Measurements from ENCODE around the gene SEMG2.

SEMG2 gene, protein sequence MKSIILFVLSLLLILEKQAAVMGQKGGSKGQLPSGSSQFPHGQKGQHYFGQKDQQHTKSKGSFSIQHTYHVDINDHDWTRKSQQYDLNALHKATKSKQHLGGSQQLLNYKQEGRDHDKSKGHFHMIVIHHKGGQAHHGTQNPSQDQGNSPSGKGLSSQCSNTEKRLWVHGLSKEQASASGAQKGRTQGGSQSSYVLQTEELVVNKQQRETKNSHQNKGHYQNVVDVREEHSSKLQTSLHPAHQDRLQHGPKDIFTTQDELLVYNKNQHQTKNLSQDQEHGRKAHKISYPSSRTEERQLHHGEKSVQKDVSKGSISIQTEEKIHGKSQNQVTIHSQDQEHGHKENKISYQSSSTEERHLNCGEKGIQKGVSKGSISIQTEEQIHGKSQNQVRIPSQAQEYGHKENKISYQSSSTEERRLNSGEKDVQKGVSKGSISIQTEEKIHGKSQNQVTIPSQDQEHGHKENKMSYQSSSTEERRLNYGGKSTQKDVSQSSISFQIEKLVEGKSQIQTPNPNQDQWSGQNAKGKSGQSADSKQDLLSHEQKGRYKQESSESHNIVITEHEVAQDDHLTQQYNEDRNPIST

DNA sequence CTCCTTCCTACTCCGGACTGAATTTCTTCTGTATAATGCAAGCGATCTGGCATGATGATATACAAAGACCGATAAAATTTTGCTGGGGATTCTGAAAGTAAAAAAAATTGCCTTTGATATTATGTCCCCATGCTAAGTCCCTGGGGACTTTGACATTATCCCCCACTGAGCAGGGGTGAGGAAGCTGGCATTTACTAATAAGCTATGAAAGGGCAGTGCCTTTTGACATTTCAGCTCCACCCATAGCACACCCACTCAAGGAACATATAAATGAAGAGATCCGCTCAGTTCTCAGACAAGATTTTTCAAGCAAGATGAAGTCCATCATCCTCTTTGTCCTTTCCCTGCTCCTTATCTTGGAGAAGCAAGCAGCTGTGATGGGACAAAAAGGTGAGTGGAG is at the start of gene SEMG2:
TSS of gene SEMG2 (plus strand) at position 298 of the 400 bp plus-strand sequence. CDS start at position 315, 17 bp downstream.
- no peak for DNase-seq (ENCODE audit: low spot score)

DNA sequence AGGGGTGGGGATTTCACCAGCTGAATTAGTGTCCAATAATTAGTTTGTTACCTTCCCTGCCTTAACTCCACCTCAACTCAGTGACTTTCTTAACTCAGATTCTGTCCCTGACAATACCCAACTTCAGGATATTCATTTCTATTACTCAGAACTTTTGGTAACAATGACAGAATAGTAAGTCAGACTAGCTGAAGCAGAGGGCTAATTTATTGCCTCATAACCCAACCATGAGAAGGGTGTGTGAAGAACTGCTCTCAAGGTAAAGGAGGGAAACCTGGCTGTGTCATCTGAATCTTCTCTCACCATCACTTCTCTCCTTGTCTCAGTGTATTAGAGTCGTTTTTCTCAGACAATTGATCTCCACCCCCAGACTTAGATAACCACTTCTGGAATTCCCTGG is 47.7 kb upstream of the SEMG2 start:
- no peak for DNase-seq (ENCODE audit: low spot score)

DNA sequence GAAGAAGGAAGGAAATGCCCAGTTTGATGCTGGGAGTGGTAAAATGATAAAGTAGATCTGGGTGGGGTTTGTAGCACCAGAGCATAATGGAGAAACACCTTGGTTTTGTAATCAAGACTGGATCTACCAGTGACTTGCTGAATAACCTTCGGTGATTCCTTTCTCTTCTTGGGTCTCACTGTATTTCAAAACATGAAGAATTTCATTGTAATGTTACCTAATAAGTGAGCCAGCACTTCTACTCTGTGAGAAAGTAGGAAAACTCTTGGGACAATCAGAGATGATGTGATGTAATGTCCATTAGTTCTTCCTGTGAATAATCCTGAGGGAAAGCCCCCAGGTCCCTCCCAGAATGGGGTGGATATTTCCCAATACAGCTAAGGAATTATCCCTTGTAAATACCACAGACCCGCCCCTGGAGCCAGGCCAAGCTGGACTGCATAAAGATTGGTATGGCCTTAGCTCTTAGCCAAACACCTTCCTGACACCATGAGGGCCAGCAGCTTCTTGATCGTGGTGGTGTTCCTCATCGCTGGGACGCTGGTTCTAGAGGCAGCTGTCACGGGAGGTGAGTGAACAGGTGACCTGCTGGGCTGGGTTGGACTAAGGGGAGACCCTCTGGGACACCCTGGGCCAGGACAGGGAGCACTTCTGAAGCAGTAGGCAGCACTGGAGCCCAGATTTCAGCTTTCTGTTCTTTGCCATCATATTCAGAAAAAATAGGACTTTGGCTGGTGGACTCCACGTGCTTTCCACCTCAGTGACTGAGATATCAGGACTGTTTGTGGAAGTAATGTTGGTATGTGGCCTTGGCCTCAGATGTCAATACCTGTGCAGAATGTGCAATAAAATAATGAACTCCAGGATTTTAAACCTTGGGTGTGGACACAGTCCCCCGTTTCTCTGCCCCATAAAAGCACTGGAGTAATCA is 46.5 kb upstream of the SEMG2 start, which contains the start of gene PI3:
TSS of gene PI3 (plus strand) at position 469 of the 931 bp plus-strand sequence. CDS start at position 490, 21 bp downstream.
- DNase-seq (ENCODE audit: low spot score) = no peak

DNA sequence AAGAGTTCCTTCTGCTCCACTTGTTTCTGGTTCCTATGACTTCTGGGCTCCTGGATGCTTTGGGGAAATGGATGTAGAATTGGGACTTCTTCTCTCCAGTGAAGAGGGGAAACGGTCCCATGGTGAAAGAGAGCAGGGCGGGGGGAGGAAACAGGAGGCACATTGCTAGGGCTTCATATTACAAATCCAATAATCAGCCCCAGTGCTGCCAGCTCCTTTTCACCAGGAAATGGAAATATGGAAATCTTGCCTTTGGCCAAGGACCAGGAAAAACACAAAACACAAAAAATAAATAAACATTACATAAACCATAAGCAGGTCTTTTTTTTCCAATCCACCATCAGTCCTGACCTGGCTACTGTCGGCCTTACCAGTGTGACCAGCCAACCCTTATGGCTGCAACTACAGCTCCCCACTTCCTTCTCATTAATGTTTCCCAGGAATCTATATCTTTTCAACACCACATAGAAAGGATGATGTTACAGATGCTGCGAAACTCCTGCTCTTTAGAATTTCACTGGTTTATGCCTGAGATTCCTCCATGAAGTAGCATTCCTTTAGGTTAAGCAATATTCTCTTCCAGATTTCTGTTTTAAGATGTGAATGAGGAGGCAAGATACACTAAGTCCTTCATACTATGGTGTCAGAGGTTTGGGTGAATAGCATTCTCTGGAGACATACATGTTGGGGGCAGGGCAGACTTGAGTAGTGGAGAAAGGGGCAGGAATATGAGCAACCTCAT is 44.5 kb upstream of the SEMG2 start:
- no peak for DNase-seq (ENCODE audit: low spot score)

DNA sequence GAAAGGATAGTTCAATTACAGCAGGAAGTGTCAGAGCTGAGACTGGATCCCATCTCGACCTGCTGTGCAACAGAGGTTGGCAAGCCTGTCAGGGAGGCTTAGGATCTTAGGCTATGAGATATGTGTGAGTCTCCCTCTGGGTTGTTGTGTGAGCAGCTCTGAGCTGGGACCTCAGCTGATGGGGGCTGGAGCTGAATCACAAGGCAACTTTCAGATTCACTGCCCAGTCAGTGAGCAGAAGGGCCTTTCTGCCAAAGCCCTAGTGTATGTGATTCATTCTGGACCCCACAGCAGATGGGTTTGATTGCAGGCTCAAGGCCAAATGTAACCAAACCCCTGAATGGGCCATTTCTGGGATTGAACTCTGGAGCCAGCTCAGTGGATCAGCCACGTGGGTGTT is 42.0 kb upstream of the SEMG2 start:
- no peak for DNase-seq (ENCODE audit: low spot score)

DNA sequence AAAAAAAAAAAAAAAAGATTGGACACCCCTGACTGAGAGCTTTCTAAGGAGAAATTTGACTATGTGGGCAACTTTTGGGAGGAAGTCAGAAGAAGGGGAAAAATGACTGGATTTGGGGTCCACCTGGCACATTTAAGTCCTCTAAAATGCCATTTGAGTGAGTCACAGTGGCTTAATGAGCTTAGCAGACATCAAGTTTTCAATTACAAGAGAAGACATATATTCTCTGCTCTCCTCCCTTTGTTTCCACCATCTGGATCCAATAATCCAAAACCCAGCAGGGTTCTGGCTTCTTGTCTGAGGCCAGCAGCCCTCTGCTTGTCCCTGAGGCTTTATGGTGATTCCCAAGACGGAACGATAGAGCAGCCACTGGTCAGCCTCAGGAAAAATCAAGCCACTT is 39.5 kb upstream of the SEMG2 start:
- no peak for DNase-seq (ENCODE audit: low spot score)

DNA sequence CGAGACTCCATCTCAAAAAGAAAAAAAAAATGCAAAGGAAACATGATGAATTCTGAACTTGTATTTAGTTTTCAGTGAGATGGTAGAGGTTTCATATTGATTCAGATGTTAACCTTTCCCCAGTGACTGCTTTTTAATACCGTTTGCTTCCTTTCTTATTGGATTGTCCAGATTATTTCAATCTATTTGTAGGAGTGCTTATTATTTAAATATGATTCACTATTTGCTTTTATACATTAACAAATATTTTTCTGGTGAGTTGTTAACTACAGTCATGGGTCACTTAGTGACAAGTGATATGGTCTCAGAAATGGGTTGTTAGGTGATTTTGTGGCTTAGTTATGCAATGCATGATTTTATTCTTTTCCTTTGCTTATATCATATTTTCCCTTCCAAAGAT is 38.1 kb upstream of the SEMG2 start:
- DNase-seq (ENCODE audit: low spot score) = no peak

DNA sequence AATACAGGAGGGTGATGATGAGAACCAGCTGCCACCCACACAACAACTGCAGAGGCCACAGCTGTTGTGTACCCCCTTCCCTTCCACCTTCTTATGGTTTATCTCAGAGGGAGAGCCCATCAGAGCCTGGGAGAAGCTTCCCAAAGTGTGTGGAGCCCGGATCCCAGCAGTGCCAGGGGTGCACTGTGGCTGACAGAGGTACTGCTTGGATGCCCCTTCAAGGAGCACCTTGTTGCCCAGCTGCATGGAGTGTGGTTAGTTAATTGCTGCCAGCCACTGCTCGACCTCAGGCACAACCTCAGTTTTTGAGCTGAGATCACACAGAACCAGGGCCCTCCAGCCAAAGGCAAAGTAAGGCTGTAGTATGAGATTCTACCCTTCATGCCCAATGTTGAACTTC is 33.5 kb upstream of the SEMG2 start:
- DNase-seq (ENCODE audit: low spot score) = no peak

DNA sequence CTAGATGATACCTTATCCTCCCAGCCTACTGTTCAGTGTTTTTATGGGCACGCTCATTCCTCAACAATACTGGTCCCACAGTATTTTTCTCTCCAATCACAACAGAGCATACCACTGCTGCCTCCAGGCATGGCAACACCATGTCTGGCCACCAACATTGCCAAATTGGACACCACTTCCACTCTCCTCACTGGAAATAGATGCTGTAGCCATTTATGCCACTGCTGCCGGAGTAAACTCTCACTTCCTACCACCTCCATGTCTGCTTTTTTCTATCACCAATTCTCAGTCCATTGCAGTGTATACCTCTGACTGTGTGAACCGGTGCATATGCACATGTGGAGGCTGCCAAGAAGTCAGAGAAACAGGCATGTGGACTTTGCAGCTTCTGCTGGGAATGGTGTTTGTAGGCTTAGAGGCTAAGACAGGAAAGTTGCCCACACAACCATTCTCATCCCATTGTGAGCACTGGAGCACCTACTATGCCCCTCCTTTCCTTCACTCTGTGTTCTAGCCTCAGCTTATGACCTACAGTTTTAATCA is 32.0 kb upstream of the SEMG2 start:
- no peak for DNase-seq (ENCODE audit: low spot score)

DNA sequence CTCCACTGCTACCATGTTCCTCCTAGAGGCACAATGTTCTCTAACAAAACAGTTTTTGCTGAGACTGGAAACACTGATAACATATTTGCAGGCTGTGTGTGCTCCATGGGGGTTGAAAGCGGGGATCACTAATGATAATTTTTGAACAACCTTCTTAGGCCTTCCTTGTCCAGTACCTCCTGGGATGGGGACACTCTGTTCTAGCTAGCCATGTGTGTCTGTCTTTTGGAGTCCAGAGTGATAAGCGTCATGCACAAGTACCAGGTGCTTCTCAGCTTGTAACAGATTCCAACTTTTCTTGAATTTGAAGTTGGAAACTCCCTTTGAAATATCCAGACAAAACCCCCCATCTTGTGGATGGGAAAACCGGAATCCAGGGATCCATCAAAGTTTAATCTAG is 31.3 kb upstream of the SEMG2 start:
- DNase-seq (ENCODE audit: low spot score) = no peak

DNA sequence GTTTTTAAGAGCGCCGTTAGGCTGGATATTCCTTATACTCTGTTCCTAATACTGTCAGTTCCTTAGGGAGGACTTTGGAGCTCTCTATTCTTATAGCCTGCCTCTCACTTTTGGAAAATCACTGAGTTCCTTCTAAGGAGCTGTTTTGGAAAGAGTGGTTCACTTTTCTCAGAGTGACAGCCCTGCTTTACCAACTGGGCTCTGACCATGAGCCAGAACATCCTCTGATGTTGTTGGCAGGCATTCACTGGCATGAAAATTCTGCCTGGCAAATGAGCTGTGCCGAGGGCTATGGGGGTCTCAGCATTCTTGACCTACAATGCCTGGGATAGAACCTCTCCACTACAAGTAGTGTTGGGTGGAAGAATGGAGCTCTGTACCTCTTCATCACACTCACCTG is 29.2 kb upstream of the SEMG2 start:
- DNase-seq (ENCODE audit: low spot score) = no peak

DNA sequence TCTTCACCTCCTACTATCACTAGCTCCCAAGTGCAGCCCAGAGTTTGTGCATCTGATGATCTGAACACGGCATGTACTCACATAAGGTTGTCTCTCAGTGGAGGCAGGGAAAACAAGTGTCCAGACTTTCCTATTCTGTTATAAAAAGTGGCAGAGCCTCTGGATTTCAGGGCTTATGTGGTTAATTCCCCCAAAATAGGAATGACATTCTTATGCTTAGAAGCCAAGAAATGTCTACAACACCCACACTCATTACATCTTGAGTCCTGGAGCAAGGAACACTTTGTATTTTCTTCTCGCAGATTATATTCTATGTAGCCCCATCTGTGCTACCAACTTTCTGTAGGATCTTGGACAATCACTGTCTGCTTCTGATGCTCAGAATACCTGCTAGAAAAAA is 27.8 kb upstream of the SEMG2 start:
- no peak for DNase-seq (ENCODE audit: low spot score)

DNA sequence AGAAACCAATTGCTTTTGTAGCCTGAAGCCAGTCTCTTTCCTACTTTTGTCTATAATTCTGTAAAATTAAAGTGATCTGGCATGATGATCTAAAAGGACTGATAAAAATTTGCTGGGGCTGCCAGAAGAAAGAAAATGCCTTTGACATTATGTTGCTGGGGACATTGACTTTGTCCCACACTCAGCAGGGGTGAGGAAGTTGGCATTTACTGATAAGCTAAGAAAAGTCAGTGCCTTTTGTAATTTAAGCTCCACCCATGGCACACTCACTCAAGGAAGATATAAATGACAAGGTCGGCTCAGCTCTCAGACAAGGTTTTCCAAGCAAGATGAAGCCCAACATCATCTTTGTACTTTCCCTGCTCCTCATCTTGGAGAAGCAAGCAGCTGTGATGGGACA is 14.4 kb upstream of the SEMG2 start, which contains the start of gene SEMG1:
TSS of gene SEMG1 (plus strand) at position 309 of the 400 bp plus-strand sequence. CDS start at position 330, 21 bp downstream.
- DNase-seq (ENCODE audit: low spot score) = no peak

DNA sequence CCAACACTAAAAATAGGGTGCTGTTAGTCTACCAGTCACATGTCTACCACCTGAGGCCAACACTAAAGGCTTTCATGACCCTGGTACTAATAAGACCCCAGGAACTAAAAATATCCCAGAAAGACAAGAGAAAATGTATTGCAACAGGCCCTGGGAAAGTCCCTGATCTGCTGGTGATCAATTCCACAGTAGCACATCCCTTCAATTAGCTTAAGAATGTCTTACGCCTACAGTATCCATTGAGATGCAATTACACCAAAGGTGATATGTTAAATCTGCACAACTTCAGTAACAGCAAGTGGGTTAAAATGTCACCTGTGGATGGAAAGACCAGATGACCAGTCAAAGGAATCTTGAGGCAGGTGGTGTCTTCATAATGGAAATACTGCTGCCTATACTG is 11.2 kb upstream of the SEMG2 start:
- DNase-seq (ENCODE audit: low spot score) = peak; percentile 20

DNA sequence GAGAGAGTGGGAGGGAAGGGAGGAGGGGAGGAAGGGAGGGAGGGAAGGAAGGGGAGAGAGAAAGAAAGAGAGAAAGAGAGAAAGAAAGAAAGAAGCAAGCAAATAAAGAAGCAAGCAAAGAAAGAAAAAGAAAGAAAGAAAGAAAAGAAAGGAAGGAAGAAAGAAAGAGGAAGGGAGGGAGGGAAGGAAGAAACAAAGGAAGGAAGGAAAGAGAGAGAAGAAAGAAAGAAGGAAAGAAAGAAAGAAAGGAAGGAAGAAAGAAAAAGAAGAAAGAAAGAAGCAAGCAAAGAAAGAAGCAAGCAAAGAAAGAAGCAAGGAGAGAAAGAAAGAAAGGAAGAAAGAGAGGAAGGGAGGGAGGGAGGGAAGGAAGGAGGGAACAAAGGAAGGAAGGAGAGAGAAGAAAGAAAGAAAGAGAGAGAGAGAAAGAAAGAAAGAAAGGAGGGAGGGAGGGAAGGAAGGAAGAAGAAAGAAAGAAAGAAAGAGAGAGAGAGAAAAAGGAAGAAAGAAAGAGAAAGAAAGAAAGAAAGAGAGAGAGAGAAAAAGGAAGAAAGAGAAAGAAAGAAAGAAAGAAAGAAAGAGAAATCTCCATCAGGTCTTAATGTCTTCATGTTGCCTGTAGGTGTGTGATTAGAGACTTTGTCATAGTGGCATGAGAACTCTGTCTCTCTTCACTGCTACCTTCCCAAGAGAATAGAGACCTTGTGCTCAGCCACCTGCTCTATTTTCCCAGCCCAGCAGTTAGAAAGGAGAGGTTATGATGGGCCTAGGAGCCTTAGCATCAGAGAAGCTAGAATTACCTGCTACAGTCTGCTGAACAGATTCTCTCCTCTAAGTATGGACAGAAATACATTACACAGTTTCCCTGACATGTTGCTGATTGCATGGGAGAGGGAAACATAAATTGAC is 9.4 kb upstream of the SEMG2 start:
- no peak for DNase-seq (ENCODE audit: low spot score)

DNA sequence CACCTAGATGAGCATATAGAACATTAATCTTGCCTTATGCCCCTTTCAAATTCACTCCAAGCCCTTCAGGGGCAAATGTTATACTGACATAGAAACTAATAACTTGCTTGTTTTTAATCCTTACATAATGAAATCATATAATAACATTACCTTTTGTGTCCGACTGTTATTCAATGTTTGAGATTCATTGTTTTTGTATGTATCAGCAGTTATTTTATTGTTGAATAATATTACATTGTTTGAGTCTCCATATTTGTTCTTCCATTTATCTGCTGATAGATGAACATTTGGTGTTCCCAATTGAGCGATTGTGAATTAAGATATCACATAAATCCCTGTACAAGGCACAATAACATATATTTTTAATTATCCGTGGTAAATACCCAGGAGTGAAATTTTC is 8.3 kb upstream of the SEMG2 start:
- no peak for DNase-seq (ENCODE audit: low spot score)

DNA sequence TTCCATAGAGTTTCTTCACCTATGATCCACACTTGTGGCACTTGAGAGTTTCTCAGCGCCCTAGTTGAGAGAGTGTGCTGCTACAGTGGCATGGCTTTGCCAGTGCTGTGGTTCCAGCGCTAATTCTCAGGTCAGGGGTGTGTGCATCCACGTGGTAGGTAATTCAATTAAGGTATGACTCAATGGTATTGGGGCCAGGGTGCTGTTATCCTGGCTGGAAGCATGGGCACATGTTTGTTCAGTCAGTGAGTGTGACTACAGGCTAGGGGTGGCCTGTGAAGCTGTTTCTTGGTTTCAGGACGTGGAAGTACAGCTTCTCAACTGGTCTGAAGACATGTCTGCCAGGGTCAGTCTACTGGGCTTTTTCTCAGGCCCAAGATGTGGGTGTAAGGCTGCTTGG is 3.0 kb upstream of the SEMG2 start:
- DNase-seq (ENCODE audit: low spot score) = no peak

DNA sequence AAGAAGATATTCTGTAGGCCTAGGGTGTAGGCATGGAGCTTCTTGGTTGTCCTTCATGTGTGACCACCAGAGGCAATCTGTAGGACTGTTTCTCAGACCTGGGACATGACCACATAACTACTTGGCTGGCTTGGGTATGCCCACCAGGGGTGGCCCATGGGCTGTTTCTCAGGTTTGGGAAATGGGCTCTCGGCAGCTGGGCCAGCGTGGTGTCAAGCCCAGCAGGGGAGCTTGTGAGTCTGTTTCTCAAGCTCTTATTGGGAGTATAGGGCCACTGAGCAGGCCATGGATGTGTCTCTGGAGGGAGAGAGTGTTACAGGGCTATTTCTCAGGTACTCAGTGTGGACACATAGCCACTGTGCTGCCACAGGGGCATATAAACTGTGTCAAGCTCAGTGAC is 2.5 kb upstream of the SEMG2 start:
- no peak for DNase-seq (ENCODE audit: low spot score)

DNA sequence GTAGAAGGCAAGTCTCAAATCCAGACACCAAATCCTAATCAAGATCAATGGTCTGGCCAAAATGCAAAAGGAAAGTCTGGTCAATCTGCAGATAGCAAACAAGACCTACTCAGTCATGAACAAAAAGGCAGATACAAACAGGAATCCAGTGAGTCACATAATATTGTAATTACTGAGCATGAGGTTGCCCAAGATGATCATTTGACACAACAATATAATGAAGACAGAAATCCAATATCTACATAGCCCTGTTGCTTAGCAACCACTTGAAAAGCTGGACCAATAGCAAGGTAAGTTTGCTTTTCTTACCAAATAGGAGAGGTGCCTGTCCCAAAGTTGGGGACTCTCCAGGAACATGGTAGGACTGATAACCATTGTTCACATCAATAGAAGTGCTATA is 2.0 kb downstream of the SEMG2 start:
- DNase-seq (ENCODE audit: low spot score) = no peak

DNA sequence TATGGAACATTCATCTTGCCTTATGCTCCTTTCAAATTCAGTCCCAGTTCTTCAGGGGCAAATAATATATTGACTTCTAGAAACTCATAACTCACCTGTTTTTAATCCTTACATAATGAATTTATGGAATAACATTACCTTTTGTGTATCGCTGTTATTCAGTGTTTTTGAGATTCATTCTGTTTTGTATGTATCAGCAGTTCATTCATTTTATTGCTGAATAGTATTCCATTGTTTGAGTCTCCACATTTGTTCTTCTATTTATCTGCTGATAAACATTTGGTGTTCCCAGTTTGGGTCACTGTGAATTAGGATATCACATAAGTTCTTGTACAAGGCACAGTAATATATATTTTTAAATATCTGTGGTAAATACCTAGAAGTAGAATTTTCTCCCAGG is 5.1 kb downstream of the SEMG2 start:
- no peak for DNase-seq (ENCODE audit: low spot score)
